NCI-H82 treated with DMSO at 0.1 percent for 48 hours (cell line): ENCODE measurements around the gene C4orf50.

Experiments
- DNase-seq: peaks from one replicate; lab custom pipeline; 2025; ENCODE audit not compliant: unreplicated experiment; lab: John Stamatoyannopoulos, UW

Gene C4orf50

DNA sequence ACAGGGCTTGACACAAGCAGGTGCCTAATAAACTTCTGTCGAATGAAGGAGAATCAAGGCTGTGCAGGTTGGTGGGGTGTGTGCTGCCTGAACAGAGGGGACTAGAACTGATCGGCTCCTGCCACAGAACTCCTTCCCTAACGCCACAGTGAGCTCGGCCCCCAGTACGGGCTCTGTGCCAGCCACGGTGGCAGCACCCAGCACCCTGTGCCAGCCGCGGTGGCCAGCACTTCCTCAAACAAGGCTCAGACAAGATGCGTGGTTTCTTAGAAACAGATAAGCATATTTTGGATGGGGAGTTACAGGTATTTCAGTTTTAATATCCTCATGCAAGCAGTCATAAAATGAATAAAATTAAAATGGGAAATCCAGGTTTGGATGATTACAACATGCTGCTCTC is 26.0 kb upstream of the C4orf50 start:
- DNase-seq = no peak

- no peak for DNase-seq
Observed at GRCh38 chr4:6043843-6044242, 25.6 kb upstream of the C4orf50 start.

GRCh38 chr4:6043188-6043587 is 25.0 kb upstream of the C4orf50 start:
- DNase-seq = no peak

DNA sequence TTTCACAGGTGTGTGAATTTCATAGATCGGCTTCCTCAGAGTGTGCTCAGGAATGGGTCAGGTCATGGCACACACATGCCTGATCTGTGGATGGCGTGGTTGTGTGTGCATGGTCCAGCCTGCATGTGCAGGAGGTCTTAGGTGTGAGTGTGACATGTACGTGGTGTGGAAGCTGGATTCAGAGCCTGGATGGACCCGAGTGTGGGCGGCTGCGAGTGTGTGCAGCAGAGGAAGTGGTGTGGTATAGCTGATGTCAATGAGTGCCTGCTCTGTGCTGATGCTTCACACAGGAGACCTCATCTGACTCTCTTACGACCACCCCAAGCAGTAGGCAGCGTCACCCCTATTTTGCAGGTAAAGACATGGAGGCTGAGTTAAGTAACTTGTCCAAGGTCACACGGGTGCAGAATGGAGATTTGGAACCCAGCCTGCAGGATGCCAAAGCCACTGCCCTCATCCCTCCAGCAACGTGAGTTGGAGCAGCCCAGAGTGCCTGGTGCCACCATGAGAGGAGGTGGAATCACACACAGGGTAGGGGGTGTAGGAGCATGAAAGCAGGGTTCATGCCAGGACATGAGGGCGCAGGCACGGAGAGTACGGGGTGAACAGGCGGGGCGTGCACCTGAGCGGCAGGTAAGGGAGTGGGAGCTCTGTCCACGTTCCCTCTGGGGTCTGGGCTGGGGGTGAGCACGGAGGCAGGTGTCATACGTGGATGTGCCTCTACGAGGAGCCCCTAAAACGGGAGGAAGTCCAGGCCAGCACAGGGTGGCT is 24.2 kb upstream of the C4orf50 start:
- no peak for DNase-seq

- DNase-seq = no peak
Observed at GRCh38 chr4:6041800-6042199, 23.6 kb upstream of the C4orf50 start.

DNA sequence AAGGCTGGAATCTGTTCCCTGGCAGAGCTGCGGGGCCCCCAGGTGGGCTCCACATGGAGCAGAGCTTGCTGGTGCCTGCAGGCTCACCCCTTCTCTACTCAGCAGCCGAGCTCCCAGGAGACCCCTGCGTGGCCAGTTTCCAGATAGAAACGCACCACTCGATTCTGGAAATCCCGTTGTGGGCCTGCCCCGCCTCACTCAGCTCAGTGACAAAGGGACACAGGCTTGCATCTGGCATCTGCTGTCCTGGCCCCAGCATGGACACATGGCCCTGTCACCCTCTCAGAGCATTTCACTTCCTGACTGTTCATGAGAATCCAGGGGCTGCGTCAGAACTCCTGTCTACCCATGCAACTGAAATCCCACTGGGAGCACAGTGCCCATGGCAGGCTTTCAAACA is 20.5 kb upstream of the C4orf50 start:
- no peak for DNase-seq

GRCh38 chr4:6035786-6036185 is 17.6 kb upstream of the C4orf50 start:
- DNase-seq = no peak

DNA sequence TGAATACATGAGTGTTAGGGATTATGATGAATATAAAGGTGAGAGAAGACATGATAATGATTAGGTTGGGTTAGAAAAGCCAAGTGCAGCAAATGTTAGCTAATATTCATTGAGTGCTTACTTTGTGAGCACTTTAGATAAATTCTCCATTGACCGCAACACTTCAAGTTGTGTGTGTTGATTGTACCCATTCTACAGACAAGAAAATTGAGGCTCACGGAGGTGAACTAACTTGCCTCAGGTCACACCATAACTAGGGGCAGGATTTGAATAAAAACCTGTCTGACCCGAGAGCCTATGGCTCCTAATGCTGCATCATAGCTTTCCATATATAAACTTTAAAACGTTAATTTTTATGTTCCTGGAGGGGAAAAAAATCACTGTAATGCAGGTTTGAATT is 15.2 kb upstream of the C4orf50 start:
- no peak for DNase-seq

GRCh38 chr4:6032249-6033244 is 14.3 kb upstream of the C4orf50 start:
- no peak for DNase-seq

- no peak for DNase-seq
Observed at GRCh38 chr4:6031846-6032245, 13.6 kb upstream of the C4orf50 start.

DNA sequence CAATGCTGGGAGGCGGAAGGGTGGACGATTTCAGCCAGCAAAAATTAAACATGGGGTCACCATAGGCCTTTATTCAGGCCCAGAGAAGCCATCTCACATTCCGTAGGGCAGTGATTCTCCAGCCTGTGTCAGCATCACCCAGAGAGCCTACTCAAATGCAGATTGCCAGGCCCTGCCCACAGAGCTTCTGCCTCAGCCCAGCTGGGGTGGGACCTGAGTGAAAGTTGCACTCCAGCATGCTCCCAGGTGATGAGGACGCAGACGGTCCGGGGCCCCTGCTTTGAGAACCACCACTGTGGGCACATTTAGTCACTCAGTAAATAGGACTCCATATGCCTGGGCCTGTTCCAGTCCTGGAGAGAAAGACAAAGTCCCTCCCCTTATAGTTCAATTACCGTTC is 12.4 kb upstream of the C4orf50 start:
- DNase-seq = no peak

DNA sequence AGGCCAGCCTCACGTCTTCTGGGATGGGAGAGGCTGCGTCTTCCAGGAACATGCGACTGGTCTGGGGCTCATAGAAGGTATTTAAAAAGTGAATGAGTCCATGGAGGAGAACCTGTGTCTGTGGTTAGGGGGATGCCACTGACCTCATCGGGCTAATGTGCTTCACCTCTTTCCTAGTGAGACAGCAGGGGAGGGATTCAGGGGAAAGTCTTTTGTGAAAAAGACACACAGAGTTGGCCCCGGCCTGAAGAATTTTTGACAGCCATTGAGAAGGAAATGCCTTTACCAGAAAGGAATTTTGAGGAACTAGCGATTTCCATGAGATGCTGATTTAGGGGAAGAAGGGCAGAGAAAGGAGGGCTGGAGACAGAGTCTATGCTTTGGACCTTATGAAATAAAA is 11.0 kb upstream of the C4orf50 start:
- no peak for DNase-seq

DNA sequence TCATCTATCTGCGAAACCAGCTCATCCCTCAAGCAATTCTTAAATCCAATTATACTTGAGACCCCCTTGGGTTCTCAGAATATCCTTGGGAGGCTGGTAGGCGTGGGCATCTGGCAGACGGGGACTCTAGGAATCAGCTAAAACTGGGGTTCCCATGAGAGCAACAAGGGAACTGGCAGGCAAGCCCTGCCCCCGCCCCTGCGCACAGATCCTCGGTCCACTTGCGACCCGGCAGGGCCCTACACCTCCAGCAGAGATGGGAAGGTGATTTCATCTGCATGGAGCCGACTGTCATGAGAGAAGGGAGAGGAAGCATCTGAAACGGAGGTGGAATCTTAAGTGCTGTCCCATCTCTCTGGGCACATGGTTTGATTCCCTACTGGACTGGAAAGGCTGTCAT is 9.9 kb upstream of the C4orf50 start:
- no peak for DNase-seq

DNA sequence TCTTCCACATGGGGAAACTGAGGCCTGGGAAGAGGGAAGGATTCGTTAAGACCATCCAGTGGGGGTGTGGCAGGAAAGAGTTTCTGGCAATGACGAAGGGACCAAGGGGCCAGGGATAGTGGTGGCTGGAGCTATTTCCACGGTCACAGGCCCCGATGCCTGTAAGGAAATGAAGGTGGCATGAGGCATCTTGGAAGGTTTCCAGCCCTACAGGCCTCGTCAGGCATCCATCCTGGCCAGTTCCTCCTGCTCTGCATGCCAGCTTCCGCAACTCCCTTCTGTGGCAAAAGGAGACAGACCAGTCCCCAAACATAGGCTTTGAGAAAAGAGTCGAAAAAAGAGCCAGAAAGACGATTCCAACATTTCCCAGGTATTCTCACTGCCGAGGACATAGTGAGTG is 9.2 kb upstream of the C4orf50 start:
- DNase-seq = no peak

DNA sequence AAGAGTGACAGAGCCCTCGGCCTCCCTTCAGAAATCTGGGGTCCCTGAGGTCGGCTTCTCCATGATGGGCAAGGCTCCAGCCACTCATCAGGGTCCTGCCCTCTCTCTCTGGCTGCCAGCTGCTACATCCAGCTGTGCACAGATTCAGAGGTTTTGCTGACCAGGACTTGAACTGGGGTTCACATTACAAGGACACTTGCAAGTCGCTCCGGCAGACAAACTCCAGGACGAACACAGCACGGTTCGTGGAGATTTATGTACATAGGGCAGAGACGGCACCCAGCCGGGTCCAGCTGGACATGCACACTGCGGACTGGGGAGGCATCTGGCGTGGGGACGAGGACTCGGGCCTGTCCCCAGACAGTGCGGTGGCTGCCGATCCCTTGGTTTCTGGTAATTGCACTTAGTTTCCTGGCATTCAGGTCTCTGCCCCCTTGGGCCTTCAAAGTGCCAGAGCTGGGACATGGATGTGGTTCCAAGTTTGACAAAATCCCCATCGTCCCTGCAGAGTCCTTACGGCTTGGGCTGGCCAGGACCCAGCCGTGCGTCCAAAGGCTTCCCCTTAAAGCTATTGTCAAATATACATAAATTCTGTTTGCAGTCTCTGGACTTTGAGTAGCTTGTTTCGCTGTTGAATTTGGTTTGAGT is 6.2 kb upstream of the C4orf50 start:
- DNase-seq = no peak

GRCh38 chr4:6023731-6024130 is 5.5 kb upstream of the C4orf50 start:
- DNase-seq = no peak

DNA sequence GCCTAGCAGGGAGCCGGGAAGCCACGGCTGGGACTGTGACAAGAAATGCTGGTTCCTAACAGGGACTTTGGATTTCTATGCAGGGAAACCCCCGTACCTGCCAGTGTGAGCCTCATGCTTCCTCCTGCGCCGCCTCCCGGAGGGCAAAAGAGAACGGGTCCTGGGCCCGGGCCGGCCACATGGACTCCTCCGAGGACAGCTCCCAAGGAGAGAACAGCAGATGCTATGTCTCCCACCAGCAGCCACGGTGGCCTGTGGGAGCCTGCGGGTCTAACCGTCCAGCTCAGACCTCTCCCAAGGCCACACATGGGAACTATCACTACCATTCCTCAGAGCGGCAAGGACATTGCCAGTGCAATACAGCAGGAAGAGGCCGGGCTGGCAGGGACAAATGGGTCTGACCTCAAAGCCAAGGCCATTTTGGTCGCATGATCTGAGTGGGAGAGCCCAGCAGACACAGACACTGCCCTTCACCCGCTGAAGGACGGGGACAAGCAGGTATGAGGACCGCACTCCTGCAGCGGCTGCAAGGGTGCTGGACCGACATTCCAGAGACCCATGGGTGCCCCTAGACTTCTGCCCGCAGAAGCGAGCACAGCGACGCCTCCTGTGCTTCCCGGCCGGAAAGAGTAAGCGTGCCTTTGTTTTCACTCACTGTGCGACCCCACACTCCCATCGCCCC is 4.5 kb upstream of the C4orf50 start:
- DNase-seq = no peak

GRCh38 chr4:6021831-6022606 is 3.8 kb upstream of the C4orf50 start:
- no peak for DNase-seq

DNA sequence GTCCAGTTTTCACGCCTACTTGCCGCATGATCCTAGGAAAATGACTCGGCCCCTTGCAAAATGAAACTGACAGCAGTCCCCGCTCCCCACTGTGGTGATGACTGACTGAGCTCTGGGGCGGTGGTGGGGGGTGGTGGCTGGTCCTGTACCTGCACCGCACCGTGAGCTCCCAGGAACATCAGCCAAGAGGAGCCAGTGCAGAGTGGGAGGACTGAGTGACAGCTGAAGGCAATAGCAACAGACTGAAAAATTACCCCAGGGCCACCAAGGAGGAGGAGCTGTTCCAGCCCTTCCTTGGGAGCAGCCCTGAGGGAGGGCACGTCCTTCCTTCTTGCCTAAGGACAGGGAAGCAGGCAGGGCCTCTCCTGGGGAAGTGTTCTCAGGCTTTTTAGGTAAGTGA is 2.4 kb upstream of the C4orf50 start:
- no peak for DNase-seq
